COLO668 (cell line): Measurements from ENCODE around the gene TBCD.

Experiments used
- DNase-seq: peaks from one replicate; lab custom pipeline; 2025; ENCODE audit not compliant: unreplicated experiment; lab: John Stamatoyannopoulos, UW

TBCD gene

DNA sequence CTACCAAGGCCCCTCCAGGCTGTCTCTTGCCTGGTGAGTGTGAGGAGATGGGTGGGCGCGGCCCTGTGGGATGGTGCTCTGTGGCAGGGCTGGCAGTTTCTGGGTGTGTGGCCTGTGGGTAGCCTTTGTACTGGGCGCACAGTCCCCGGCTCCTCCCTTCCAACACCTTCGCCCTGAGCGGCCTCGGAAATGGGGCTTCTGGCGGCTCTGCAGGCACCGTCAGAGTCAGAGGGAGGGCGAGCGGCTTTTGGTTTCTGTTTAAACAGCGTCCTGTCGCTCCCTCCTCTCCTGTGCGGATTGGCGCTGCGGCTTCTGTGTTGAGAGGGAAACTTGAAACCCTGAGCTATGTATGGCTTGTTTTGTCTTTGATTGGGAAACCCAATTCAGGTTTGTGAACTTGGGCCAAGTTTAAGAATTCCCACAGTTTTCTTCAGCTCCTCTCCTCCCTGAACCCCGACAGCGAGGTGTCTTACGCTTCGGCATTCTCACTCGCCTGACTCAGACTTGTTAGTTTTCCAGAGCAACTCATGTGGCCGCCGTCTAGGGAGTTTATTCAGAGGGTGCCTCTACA, 96.2 kb downstream of the TBCD start:
- DNase-seq, result peak; percentile 10

GRCh38 chr17:82849076-82849945, 97.4 kb downstream of the TBCD start:
- DNase-seq, result no peak

GRCh38 chr17:82851381-82851780, 99.5 kb downstream of the TBCD start:
- DNase-seq, result no peak

DNA sequence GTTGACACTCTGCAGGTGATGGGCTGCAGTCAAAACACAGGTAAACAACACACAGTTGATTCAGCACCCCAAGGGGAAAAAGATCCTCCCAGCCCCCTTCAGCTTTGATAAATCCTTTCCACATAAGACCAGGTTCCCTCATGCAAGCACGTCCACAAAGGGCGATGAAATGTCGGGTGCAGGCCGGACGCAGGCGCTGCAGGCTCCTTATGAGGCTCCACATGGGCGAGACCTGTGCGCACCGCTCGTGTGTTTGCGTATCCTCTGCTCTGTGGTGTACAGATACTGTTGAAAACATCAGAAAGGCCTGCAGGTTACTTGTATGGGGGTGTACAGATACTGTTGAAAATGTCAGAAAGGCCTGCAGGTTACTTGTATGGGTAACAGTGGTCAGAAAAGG, 102.4 kb downstream of the TBCD start:
- no peak for DNase-seq

DNA sequence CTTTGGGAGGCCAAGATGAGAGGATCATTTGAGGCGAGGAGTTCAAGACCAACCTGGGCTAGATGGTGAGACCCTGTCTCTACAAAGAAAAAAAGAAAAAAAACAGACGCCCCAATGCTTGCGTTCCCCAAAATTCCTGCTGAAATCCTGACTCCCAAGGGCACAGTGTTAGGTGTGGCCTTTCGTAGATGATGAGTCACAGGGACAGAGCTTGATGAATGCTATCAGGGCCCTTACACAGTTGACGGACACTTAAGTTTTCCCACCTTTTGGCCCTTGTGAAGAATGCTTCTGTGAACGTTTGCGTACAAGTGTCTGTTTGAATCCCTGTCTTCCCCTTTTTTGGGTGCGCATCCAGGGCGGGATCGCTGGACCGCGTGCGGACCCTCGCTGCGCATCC, 104.5 kb downstream of the TBCD start:
- DNase-seq, result no peak

- no peak for DNase-seq
Observed at GRCh38 chr17:82858376-82859126, 106.7 kb downstream of the TBCD start.

DNA sequence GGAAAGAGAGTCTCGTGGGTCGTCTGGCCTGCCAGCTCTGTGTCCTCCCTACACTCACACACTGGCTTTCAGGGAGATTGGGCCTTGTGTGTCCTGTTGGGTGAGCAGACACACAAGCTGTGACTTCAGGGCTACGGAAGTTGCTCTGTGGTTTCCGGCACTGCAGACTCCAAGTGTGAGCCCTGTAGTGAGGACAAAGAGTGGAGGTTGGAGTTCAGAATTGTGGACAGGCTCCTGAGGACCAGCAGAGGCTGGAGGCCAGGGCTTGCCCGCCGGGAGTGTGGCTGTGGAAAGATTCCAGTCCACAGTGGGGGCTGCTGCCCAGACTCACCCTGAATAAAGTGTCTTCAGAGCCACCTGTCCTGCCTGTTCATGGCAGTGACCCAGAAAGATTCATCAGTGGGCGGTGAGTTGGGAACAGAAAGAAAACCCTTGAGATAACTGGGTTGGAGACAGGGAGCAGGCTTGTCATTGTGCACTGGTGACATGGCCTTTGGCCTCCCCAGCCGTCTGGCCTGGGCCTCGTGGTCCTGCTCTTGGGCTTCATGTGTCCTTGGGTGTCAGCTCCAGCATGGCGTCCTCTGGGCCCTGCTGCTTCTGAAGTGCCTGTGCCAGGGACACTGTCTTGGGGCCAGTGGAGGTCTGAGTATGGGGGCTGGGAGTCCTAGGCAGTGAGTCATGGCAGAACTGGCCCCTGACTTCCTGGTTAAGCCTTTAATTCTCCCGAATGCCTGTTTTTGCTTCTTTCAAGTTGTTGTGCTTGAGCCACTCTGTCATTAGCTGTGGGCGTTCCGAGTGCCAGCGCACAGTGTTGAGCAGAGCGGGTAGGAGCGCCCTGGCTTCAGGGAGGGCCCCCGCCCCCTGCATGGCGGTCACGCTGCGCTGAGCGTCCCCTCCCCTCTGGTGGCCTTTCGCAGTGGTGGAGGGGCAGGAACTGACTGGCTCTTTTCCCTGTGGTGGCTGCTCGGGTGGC, 107.9 kb downstream of the TBCD start:
- no peak for DNase-seq

DNA sequence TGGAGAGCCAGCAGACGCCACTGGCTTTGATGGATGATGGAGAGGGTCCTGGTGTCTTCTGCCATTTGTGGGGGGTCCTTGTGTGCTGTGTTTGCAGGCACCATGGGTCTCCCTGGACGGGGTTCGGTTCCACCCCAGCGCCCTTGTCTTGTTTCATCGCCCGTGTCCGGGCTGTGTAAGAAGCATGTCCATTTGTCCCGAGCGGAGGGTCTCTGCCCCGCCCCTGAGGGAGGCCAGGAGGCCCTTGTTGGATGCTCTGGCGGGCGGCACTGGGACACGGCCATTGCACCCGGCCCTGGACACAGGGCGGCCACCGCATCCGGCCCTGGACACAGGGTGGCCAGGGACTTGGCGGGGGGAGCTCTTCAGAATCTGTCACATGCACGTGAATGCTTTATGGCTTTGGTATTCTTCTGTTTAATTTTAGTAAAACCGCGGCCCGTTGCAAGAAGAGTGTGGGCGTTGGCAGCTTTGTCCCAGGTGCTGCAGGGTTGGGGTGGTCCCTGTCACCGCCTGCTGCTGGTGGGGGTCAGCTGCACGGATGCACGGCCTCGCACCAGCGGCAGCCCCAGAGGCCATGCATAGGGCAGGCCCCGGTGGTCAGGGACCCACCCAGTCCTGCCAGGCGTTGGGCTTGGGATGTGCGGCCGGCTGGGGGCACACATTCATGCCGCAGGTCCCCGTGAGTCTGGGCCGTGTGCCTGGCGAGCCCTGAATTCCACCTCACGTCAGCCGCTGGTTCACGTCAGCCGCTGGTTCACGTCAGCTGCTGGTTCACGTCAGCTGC, 108.9 kb downstream of the TBCD start:
- DNase-seq, result no peak

DNA sequence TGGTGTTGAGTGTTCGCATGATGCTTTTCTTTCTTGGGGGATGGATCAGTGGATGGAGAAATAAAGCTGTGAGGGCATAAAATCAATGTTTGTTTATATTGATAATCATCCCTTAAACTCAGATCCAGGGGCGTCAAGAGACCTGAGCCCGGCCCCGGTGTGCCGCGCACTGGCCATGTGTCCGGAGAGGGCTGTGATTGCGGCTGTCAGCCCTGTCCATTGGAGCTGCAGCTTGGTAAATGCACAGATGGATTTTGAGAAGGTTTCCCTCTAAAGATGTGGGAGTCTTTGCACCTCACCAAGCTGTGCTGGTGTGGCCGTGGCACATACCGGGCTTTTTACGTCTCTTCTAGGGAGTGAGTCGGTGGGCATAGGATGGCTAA, 109.5 kb downstream of the TBCD start:
- no peak for DNase-seq

- no peak for DNase-seq
Observed at GRCh38 chr17:82862191-82862590, 110.3 kb downstream of the TBCD start.

- no peak for DNase-seq
Observed at GRCh38 chr17:82862737-82863382, 111.0 kb downstream of the TBCD start.

GRCh38 chr17:82863383-82863940, 111.6 kb downstream of the TBCD start:
- DNase-seq, result no peak

DNA sequence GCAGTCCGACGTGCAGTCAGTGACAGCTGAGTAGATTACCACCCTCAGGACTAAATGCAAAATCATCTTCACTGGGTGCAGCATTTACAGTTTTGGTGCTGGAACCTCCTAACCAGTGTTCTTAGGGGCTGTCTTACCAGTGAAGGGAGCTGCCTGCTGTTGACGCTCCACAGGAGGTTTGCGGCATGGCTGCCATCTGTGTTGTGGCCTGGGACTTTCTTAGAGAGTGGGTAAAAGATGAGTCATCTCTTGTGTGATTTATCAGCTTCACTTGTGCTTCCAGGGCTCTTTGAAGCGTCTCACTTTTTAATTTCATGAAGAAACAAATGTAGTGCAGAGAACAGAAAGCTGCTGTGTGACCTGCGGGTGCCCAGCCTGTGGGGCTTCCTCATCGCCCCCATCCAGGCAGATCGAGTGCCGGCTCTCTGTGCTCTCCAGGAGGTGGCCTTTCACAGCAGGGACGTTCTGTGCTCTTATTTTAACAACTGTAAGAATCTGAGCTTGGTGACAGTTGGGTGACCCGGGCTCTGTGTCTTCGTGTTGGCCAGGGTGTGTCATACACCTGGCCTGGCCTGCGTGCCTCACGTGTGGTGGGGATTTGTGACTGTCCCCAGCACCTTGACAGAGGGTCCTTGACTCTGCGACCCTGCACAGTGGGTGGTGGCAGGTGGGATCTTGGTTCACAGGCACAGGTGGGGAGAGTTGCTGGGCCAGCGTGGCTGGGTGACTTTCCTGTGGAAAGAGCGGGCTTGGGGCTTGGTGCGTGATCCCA, 112.3 kb downstream of the TBCD start:
- peak; percentile 7 for DNase-seq

GRCh38 chr17:82864713-82865248, 112.9 kb downstream of the TBCD start:
- peak; percentile 15 for DNase-seq

- no peak for DNase-seq
Observed at GRCh38 chr17:82865274-82865673, 113.4 kb downstream of the TBCD start.

GRCh38 chr17:82865774-82866395, 114.0 kb downstream of the TBCD start:
- no peak for DNase-seq

DNA sequence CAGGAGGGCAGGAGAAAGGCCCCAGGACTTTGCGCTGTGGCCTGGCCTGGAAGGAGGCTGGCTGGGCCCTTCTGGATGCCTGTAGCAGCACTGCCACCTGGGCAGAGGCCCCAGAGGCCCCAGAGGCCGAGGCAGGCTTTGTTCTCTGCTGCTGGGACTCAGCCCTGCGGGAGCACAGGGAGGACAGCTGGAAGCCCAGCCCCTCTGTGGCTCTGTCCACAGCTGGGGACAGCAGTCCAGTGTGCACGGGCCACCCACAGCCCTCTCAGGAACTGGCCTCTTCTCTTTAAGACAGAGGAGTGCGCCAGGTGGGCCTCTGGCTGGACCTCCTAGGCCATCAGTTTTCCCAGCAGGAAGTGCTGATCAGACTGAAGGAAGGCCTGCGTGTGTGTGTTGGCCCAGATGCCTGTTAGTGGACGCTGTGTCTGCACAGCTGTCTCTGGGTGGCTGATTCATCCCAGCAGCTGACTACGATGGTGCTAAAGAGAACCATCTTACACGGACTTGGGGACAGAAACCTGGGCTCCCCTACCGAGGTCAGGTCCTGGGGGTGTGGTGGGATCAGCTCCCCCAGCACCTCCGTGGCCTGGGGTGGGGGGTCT, 114.8 kb downstream of the TBCD start:
- peak; percentile 48 for DNase-seq
